MM.1S (cell line): ENCODE results near the gene FAAP24.

Experiments used
- DNase-seq: peaks from one replicate; pipeline ENCODE4 v3.0.0-alpha.2; 2015
- H2AFZ ChIP-seq: fragments of 300-600 bp; sonication (generic); 2 replicates; pipeline ENCODE4 v1.6.0; 2016; ENCODE audit warnings: antibody characterized with exemption, low read length
- H3F3A ChIP-seq: fragments of 300-600 bp; sonication (generic); 2 replicates; pipeline ENCODE4 v1.6.1; 2016; ENCODE audit warnings: mild to moderate bottlenecking, antibody characterized with exemption, low read length, moderate library complexity, mixed read lengths; ENCODE audit not compliant: insufficient read depth
- H3K27ac ChIP-seq: fragments of 300-600 bp; sonication (generic); 2 replicates; pipeline ENCODE4 v1.5.1; 2016; ENCODE audit warnings: mild to moderate bottlenecking, low read length
- H3K27me3 ChIP-seq: fragments of 300-600 bp; sonication (generic); replicated peaks from 2 replicates; pipeline ENCODE4 v1.6.0; 2016; ENCODE audit warnings: low read length; ENCODE audit not compliant: insufficient read depth
- H3K36me3 ChIP-seq: fragments of 300-600 bp; sonication (generic); replicated peaks from 2 replicates; pipeline ENCODE4 v1.6.1; 2016; ENCODE audit warnings: mild to moderate bottlenecking, low read length, mixed read lengths; ENCODE audit not compliant: insufficient read depth
- H3K4me1 ChIP-seq: fragments of 300-600 bp; sonication (generic); 2 replicates; pipeline ENCODE4 v1.6.1; 2016; ENCODE audit warnings: low read length, mixed read lengths
- H3K4me2 ChIP-seq: fragments of 300-600 bp; sonication (generic); 2 replicates; pipeline ENCODE4 v1.6.0; 2016; ENCODE audit warnings: low read depth, low read length
- H3K4me3 ChIP-seq: fragments of 300-600 bp; sonication (generic); 2 replicates; pipeline ENCODE4 v1.5.1; 2016; ENCODE audit warnings: low read length, mixed read lengths
- H3K79me2 ChIP-seq: fragments of 300-600 bp; sonication (generic); 2 replicates; pipeline ENCODE4 v1.6.1; 2016; ENCODE audit warnings: mixed run types, low read length, mixed read lengths
- H3K9ac ChIP-seq: fragments of 300-600 bp; sonication (generic); 2 replicates; pipeline ENCODE4 v1.6.1; 2016; ENCODE audit warnings: low read length, mixed read lengths
- H3K9me2 ChIP-seq: fragments of 300-600 bp; sonication (generic); replicated peaks from 2 replicates; pipeline ENCODE4 v1.6.1; 2016; ENCODE audit warnings: mild to moderate bottlenecking, low read length, mixed read lengths; ENCODE audit not compliant: insufficient read depth
- H3K9me3 ChIP-seq: fragments of 300-600 bp; sonication (generic); replicated peaks from 2 replicates; pipeline ENCODE4 v1.6.1; 2016; ENCODE audit warnings: mild to moderate bottlenecking, low read length, mixed read lengths; ENCODE audit not compliant: insufficient read depth
- H4K20me1 ChIP-seq: fragments of 300-600 bp; sonication (generic); 2 replicates; pipeline ENCODE4 v1.6.1; 2016; ENCODE audit warnings: mild to moderate bottlenecking, low read length, moderate library complexity, mixed read lengths; ENCODE audit not compliant: insufficient read depth
- EZH2 ChIP-seq: fragments of 300-600 bp; sonication (generic); optimal IDR thresholded peaks from 2 replicates; pipeline ENCODE3; 2017; ENCODE audit warnings: low read depth, mild to moderate bottlenecking, antibody characterized with exemption, low read length, mixed read lengths
- EZH2phosphoT487 ChIP-seq: fragments of 300-600 bp; sonication (generic); IDR thresholded peaks from 2 replicates; pipeline ENCODE4 v1.6.1; 2018; ENCODE audit warnings: antibody characterized with exemption, low read length
- TF ChIP-seq, protein P1 (sequence below): fragments of 300-600 bp; sonication (generic); IDR thresholded peaks from 2 replicates; pipeline ENCODE4 v1.5.1; 2016; ENCODE audit warnings: antibody characterized with exemption, low read length, mixed read lengths

FAAP24 gene

GRCh38 chr19:32945260-32945659 lies 26.8 kb upstream of the FAAP24 start:
- H4K20me1 ChIP-seq: no peaks in the 10 kb centered on the region
- no peak overlapping the region for H3K4me2 ChIP-seq
- H3F3A ChIP-seq: no peaks in the 10 kb centered on the region
- H3K4me1 ChIP-seq: no peaks in the 10 kb centered on the region
- no peak for DNase-seq
- TF ChIP-seq EZH2: no peak
- TF ChIP-seq EZH2phosphoT487: no peak
- TF ChIP-seq, protein P1, sequence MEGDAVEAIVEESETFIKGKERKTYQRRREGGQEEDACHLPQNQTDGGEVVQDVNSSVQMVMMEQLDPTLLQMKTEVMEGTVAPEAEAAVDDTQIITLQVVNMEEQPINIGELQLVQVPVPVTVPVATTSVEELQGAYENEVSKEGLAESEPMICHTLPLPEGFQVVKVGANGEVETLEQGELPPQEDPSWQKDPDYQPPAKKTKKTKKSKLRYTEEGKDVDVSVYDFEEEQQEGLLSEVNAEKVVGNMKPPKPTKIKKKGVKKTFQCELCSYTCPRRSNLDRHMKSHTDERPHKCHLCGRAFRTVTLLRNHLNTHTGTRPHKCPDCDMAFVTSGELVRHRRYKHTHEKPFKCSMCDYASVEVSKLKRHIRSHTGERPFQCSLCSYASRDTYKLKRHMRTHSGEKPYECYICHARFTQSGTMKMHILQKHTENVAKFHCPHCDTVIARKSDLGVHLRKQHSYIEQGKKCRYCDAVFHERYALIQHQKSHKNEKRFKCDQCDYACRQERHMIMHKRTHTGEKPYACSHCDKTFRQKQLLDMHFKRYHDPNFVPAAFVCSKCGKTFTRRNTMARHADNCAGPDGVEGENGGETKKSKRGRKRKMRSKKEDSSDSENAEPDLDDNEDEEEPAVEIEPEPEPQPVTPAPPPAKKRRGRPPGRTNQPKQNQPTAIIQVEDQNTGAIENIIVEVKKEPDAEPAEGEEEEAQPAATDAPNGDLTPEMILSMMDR: no peak
- no peak overlapping the region for H3K27ac ChIP-seq
- no peaks in the 10 kb centered on the region for H3K9me3 ChIP-seq
- H3K4me3 ChIP-seq: no peak overlapping the region
- no peaks in the 10 kb centered on the region for H3K79me2 ChIP-seq
- no peaks in the 10 kb centered on the region for H3K9me2 ChIP-seq
- no peak overlapping the region for H3K9ac ChIP-seq
- H3K36me3 ChIP-seq: no peaks in the 10 kb centered on the region
- no peaks in the 10 kb centered on the region for H3K27me3 ChIP-seq
- H2AFZ ChIP-seq: no peak overlapping the region

DNA sequence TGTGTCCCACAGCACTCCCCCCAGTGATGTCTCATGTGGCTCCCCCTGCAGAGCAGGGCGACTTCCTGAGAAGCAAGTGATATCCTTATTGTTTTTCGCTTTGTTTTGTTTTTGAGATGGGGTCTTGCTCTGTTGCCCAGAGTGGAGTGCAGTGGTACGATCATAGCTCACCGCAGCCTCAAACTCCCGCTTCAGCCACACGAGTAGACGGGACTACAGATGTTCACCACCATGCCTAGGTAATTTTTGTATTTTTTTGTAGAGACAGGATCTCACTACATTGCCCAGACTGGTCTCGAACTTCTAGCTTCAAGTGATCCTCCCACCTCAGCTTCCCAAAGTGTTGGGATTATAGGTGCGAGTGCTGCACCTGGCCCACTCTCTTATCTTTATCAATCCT lies 5.3 kb upstream of the FAAP24 start:
- no peak for TF ChIP-seq EZH2phosphoT487
- TF ChIP-seq EZH2: no peak
- TF ChIP-seq, protein P1: no peak
- no peak for DNase-seq
- no peaks in the 10 kb centered on the region for H3F3A ChIP-seq

GRCh38 chr19:32969549-32969948 lies 2.5 kb upstream of the FAAP24 start:
- H4K20me1 ChIP-seq: no peaks in the 10 kb centered on the region
- H3F3A ChIP-seq: no peaks in the 10 kb centered on the region
- TF ChIP-seq EZH2 (no peak), EZH2phosphoT487 (no peak)
- TF ChIP-seq, protein P1: no peak
- H3K4me1 ChIP-seq: no peaks in the 10 kb centered on the region
- no peaks in the 10 kb centered on the region for H3K9me3 ChIP-seq
- no peak overlapping the region for H3K9ac ChIP-seq
- no peaks in the 10 kb centered on the region for H3K27me3 ChIP-seq
- no peak overlapping the region for H3K4me3 ChIP-seq
- H3K27ac ChIP-seq: no peak overlapping the region
- H3K36me3 ChIP-seq: no peaks in the 10 kb centered on the region
- H3K4me2 ChIP-seq: no peak overlapping the region
- no peak for DNase-seq
- no peak overlapping the region for H2AFZ ChIP-seq
- H3K79me2 ChIP-seq: peaks cover 26% of the 10 kb centered on the region
- no peaks in the 10 kb centered on the region for H3K9me2 ChIP-seq

More for the DNA sequence above, 5.3 kb upstream of the FAAP24 start:
- H3K79me2 ChIP-seq: peaks cover 26% of the 10 kb centered on the region
- H3K4me3 ChIP-seq: no peak overlapping the region
- H3K9ac ChIP-seq: no peak overlapping the region
- no peaks in the 10 kb centered on the region for H3K9me2 ChIP-seq
- no peaks in the 10 kb centered on the region for H4K20me1 ChIP-seq
- no peak overlapping the region for H2AFZ ChIP-seq
- no peak overlapping the region for H3K27ac ChIP-seq
- no peaks in the 10 kb centered on the region for H3K36me3 ChIP-seq
- H3K4me2 ChIP-seq: no peak overlapping the region
- no peaks in the 10 kb centered on the region for H3K4me1 ChIP-seq
- H3K27me3 ChIP-seq: no peaks in the 10 kb centered on the region
- H3K9me3 ChIP-seq: no peaks in the 10 kb centered on the region
